Body of pancreas (tissue), 4 donors: ENCODE data around the gene GSTK1.

Experiments
- POLR2A ChIP-seq, 3 donors: fragments of 450-650 bp; IDR thresholded peaks; one replicate each; pipeline ENCODE4 v1.6.1; 2016; ENCODE audit warnings: antibody characterized with exemption in 3 of 3, mild to moderate bottlenecking in 2 of 3
- TF ChIP-seq, protein P1 (sequence below), 7 experiments: fragments of 450-650 bp in 4 of 7; fragments of 200-600 bp in 3 of 7; sonication (generic) in 3 of 7; IDR thresholded peaks; one replicate each; pipeline ENCODE4 v1.5.1; 2016 to 2019; ENCODE audit warnings: antibody characterized with exemption in 7 of 7

DNA sequence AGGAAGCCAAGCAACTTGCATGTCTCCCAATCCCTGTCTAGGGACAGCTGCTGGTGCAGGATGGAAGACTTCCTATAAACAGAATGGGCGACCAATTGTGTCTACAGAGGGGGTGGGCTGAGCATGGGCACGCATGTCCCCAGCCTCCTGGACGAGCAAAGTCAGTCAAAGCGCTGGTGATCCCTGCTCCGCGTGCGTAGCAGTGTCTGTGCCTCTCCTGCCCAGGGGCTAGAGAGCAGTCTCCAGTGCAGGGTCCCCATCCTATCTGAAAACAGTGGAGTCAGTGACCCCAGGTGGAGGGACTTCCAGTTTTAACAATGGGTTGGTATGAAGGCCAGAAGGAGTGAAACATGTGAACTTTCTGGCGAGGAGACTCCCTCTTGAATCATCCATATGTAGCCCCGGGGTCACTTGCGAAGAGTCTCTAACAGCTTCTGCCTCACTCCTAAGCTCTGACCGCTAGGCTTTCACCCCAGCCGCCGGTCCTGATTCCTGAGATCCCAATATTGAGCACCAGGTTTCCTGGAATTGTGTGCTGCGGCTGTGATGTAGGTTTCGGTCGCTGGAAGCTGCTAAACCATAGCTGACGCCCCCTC, 24.2 kb downstream of the GSTK1 start:
- TF ChIP-seq, protein P1, sequence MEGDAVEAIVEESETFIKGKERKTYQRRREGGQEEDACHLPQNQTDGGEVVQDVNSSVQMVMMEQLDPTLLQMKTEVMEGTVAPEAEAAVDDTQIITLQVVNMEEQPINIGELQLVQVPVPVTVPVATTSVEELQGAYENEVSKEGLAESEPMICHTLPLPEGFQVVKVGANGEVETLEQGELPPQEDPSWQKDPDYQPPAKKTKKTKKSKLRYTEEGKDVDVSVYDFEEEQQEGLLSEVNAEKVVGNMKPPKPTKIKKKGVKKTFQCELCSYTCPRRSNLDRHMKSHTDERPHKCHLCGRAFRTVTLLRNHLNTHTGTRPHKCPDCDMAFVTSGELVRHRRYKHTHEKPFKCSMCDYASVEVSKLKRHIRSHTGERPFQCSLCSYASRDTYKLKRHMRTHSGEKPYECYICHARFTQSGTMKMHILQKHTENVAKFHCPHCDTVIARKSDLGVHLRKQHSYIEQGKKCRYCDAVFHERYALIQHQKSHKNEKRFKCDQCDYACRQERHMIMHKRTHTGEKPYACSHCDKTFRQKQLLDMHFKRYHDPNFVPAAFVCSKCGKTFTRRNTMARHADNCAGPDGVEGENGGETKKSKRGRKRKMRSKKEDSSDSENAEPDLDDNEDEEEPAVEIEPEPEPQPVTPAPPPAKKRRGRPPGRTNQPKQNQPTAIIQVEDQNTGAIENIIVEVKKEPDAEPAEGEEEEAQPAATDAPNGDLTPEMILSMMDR (IDR thresholded peaks at IDR 0.05): no peak
- TF ChIP-seq POLR2A (IDR thresholded peaks at IDR 0.05): no peak
